HL-60/S4 (cell line): ENCODE results near the gene COA5.

ENCODE experiments used
- in situ Hi-C: fragments of 300-500 bp; cut with MboI; formaldehyde crosslinking; loops from 2 replicates; pipeline ENCODE4 v1.14.3; 2022; ENCODE audit warnings: low sequenced_read_pairs

Gene COA5

GRCh38 chr2:98554116-98554861 is 54.0 kb downstream of the COA5 start:
- in situ Hi-C loops = no loop called here

GRCh38 chr2:98552499-98553179 is 55.7 kb downstream of the COA5 start:
- in situ Hi-C loops = no loop called here

- in situ Hi-C loops = no loop called here
These were observed 57.0 kb downstream of the COA5 start for GRCh38 chr2:98551316-98551715.

- in situ Hi-C loops = no loop called here
These were observed 58.1 kb downstream of the COA5 start for GRCh38 chr2:98550165-98550564.
